ENCODE results near the gene KRTAP9-7. TPM values are rescaled to one million over a fixed set of nuclear protein-coding genes. Genes with fewer than 3 reads are reported as not detected.
"Not testable (repeated sequence)": the region's sequence is repeated elsewhere in the genome, so short reads cannot be mapped to it uniquely, and the experiment has no call there.

KRTAP9-7 gene, protein sequence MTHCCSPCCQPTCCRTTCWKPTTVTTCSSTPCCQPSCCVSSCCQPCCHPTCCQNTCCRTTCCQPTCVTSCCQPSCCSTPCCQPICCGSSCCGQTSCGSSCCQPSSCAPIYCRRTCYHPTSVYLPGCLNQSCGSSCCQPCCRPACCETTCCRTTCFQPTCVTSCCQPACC
- polyA plus RNA-seq (ENCODE audit: insufficient read length in 10 of 10) = not detected
- long read RNA-seq, donor 1 = 0 reads
- long read RNA-seq, donor 2 = 0 reads
- long read RNA-seq, donor 3 = 0 reads
- long read RNA-seq, donor 4 = 0 reads
- long read RNA-seq, donor 5 = 0 reads
- long read RNA-seq, donor 6 = 0 reads
- long read RNA-seq, donor 7 = 0 reads
- long read RNA-seq, donor 8 = 0 reads
- long read RNA-seq, donor 9 = 0 reads

GRCh38 chr17:41275648-41276190, at the start of gene KRTAP9-7:
Gene KRTAP9-7 (plus strand): TSS chr17:41275698. CDS start chr17:41275698, 0 bp downstream.
- DNase-seq = not testable (repeated sequence)

DNA sequence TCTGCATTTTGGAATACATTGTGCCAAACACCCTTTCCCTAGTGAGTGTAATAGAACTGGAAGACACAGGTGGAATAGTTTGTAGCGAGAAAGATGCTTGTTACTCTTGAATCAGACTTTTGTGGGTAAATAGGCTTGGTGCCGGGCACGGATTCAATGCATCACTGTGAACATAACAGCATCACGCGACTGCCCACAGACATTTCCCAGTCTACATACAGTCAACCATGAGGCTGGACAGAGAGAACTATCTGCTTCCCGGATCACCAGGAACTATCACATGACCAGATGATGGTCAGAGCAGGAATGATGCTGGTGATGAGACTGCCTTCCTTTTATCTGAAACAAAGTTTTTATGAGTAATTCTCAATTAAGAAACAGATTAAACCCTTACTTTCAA, 49.4 kb upstream of the KRTAP9-7 start:
- no peak for DNase-seq

- DNase-seq = not testable (repeated sequence)
These were observed 48.9 kb upstream of the KRTAP9-7 start, which contains the start of gene KRTAP9-2 for GRCh38 chr17:41226598-41227095. Gene KRTAP9-2 (plus strand): TSS chr17:41226648. CDS start chr17:41226655, 7 bp downstream.

- no peak for DNase-seq
These were observed 45.4 kb upstream of the KRTAP9-7 start for GRCh38 chr17:41230094-41230493.

GRCh38 chr17:41231731-41232130, 43.8 kb upstream of the KRTAP9-7 start:
- no peak for DNase-seq

DNA sequence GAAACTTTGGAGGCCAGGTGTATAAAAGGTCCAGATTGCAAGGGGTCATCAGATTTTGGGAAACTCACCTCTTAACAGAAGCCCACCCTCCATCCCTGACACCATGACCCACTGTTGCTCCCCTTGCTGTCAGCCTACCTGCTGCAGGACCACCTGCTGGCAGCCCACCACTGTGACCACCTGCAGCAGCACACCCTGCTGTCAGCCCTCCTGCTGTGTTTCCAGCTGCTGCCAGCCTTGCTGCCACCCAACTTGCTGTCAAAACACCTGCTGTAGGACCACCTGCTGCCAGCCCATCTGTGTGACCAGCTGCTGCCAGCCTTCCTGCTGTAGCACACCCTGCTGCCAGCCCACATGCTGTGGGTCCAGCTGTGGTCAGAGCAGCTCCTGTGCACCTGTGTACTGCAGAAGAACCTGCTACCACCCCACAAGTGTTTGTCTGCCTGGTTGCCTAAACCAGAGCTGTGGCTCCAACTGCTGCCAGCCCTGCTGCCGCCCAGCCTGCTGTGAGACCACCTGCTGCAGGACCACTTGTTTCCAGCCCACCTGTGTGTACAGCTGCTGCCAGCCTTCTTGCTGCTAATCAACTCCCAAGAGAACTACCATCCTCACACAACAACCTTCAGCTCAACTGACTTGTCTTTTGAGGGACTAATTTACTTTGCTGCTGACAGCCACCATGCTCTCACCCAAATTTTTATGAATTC, 42.9 kb upstream of the KRTAP9-7 start, which contains the start of gene KRTAP9-3:
Gene KRTAP9-3, plus strand, starts transcription at position 51 of the 707 bp plus-strand sequence. Its CDS starts 53 bp downstream, at position 104.
- not testable (repeated sequence) for DNase-seq

GRCh38 chr17:41237116-41237515, 38.4 kb upstream of the KRTAP9-7 start:
- not testable (repeated sequence) for DNase-seq

DNA sequence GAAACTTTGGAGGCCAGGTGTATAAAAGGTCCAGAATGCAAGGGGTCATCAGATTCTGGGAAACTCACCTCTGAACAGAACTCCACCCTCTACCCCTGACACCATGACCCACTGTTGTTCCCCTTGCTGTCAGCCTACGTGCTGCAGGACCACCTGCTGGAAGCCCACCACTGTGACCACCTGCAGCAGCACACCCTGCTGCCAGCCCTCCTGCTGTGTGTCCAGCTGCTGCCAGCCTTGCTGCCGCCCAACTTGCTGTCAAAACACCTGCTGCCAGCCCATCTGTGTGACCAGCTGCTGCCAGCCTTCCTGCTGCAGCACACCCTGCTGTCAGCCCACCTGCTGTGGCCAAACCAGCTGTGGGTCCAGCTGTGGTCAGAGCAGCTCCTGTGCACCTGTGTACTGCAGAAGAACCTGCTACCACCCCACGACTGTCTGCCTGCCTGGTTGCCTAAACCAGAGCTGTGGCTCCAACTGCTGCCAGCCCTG, 37.5 kb upstream of the KRTAP9-7 start, which contains the start of gene KRTAP9-8:
Gene KRTAP9-8, plus strand, starts transcription at position 51 of the 489 bp plus-strand sequence. Its CDS starts 53 bp downstream, at position 104.
- DNase-seq = not testable (repeated sequence)

DNA sequence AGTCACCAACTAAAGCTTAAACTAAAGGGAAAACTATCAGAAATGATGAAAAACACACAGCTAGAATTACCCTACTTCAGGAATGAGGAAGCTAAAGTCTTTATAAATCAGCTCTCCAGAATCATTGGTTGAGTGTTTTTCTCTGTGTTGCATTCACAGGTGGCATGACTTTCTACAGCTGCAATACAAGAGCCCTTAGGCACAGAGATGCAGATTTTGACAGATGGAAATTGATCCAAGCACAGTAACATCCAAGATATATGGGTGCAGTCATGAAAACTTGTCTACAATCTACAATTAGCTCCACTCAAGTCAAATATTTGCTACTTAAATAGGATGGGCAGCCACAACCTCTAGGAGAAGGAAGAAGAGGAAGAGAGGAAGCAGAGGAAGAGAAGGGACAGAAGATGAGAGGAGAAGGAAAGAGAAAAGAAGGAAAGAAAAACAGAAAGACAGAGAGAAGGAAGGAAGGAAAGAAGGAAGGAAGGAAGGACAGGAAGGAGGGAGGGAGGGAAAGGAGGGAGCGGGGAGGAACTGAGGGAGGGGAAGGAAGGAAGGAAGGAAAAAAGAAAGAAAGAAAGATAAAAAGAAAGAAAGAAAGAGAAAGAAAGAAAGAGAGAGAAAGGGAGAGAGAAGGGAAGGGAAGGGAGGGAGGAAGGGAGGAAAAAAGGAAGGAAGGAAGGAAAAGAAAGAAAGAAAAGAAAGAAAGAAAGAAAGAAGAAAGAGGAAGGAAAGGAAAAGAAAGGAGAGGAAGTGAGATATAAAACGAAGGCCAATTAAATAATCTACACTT, 28.3 kb upstream of the KRTAP9-7 start:
- DNase-seq = not testable (repeated sequence)

DNA sequence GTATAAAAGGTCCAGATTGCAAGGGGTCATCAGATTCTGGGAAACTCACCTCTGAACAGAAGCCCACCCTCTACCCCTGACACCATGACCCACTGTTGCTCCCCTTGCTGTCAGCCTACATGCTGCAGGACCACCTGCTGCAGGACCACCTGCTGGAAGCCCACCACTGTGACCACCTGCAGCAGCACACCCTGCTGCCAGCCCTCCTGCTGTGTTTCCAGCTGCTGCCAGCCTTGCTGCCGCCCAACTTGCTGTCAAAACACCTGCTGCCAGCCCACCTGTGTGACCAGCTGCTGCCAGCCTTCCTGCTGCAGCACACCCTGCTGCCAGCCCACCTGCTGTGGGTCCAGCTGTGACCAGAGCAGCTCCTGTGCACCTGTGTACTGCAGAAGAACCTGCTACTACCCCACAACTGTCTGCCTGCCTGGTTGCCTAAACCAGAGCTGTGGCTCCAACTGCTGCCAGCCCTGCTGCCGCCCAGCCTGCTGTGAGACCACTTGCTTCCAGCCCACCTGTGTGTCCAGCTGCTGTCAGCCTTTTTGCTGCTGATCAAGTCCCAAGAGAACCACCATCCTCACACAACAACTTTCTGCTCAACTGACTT, 25.8 kb upstream of the KRTAP9-7 start, which contains the start of gene KRTAP9-4:
Gene KRTAP9-4, plus strand, starts transcription at position 51 of the 604 bp plus-strand sequence. Its CDS starts 34 bp downstream, at position 85.
- DNase-seq = not testable (repeated sequence)

GRCh38 chr17:41251261-41251660, 24.2 kb upstream of the KRTAP9-7 start:
- DNase-seq = no peak

GRCh38 chr17:41254861-41255260, 20.6 kb upstream of the KRTAP9-7 start:
- DNase-seq = no peak

DNA sequence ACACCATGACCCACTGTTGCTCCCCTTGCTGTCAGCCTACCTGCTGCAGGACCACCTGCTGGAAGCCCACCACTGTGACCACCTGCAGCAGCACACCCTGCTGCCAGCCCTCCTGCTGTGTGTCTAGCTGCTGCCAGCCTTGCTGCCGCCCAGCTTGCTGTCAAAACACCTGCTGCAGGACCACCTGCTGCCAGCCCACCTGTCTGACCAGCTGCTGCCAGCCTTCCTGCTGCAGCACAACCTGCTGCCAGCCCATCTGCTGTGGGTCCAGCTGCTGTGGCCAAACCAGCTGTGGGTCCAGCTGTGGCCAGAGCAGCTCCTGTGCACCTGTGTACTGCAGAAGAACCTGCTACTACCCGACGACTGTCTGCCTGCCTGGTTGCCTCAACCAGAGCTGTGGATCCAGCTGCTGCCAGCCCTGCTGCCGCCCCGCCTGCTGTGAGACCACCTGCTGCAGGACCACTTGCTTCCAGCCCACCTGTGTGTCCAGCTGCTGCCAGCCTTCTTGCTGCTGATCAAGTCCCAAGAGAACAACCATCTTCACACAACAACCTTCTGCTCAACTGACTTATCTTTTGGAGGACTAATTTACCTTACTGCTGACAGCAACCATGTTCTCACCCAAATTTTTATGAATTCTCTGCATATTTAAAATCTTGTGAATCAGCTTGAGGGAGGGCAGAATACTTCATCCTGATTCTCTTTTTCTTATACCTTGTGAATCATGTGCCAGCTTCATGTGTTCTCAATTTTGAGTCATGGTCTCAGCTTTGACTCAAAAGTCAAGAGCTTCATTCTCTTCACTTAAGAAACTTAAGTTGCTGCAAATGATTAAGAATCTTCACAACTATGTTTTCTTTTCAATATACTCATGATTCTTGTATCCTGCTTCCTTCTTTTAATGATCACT, 19.9 kb upstream of the KRTAP9-7 start, which contains the start of gene KRTAP9-9:
Gene KRTAP9-9, plus strand, starts transcription at position 4 of the 910 bp plus-strand sequence.
- peak in 1 of 3 donors; percentile 26 for DNase-seq

DNA sequence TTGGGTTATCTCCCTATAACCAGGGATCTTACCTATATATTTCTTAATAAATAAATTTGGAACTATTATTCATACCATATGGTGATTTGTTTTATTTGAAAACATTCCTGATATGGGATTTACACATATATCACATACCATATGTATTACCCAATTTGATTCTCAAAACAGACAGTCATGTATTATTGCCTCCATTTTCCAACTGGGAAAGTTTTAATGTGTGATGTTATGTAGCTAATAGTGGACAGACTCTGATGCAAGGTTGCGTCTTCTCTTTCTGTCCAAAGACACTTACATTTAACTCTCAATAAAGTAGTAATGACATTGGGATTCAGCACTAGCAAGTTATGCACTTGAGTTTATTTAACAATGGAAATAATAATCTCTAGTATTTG, 19.2 kb upstream of the KRTAP9-7 start:
- DNase-seq = peak in 1 of 3 donors; percentile 16

DNA sequence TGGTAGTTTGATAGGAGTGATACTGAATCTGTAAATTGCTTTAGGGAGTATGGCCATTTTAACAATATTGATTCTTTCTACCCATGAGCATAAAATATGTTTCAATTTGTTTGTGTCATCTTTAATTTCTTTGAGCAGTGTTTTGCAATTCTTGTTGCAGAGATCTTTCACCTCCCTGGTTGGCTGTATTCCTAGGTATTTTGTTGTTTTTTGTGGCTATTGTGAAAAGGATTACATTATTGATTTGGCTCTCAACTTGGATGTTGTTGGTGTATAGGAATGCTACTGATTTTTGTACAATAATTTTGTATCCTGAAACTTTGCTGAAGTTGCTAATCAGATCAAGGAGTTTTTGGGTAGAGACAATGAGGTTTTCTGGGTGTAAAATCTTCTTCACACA, 17.1 kb upstream of the KRTAP9-7 start:
- no peak for DNase-seq

GRCh38 chr17:41263212-41263611, 12.3 kb upstream of the KRTAP9-7 start:
- no peak for DNase-seq

DNA sequence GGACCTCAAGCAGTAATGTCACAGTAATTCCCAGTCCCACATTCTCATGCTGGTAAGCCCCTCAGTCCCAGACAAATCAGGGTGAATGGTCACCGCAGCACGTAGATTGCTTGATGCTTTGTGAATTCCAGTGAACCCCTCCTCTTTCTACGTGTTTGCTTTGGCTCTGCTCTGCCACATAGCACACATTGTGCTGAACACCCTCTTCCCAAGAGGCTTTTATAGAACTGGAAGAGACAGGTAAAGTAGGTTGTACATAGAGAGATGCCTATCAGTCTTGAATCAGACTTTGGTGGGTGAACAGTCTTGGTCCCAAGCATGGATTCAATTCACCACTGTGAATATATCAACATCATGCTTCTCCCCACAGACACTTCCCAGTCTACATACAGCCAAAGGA, 10.9 kb upstream of the KRTAP9-7 start:
- DNase-seq = no peak

DNA sequence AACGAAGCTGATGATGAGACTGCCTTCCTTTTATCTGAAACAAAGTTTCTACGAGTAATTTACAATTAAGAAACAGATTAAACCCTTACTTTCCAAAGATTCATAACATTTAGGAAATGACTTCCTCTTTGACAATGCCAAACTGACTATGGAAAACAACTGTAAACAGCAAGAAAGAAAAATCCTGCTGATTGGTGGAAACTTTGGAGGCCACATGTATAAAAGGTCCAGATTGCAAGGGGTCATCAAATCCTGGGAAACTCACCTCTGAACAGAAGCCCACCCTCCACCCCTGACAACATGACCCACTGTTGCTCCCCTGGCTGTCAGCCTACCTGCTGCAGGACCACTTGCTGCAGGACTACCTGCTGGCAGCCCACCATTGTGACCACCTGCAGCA, 10.4 kb upstream of the KRTAP9-7 start, which contains the start of gene KRTAP9-6:
Gene KRTAP9-6, plus strand, starts transcription at position 301 of the 400 bp plus-strand sequence. Its CDS starts 0 bp downstream, at position 301.
- no peak for DNase-seq

- no peak for DNase-seq
These were observed 7.8 kb upstream of the KRTAP9-7 start for GRCh38 chr17:41267711-41268110.

Measured in muscle of back (tissue), 13 donors.